ENCODE measurements around the gene OR10A6. TPM values are rescaled to one million over a fixed set of nuclear protein-coding genes. Genes with fewer than 3 reads are reported as not detected.

The OR10A6 gene
- total RNA-seq, 4 donors from 2014 or later: not detected

Small RNA genes lying within 50 kb of the gene (small RNA-seq; reads per million reads assigned to genes)
- 0 reads per million in 4 donors for gene COX6CP5
- gene RNU6-943P: 0 reads per million in 4 donors

Other genes with a start within 250 kb of the OR10A6 start
- not detected for gene OVCH2, start 224.8 kb downstream of the OR10A6 start, total RNA-seq
- gene OR5P2, start 134.3 kb downstream of the OR10A6 start, total RNA-seq: not detected
- gene OR5P3, start 100.4 kb downstream of the OR10A6 start, total RNA-seq: not detected
- gene OR10A3, start 10.4 kb upstream of the OR10A6 start, total RNA-seq: not detected
- not detected for gene NLRP10, start 34.2 kb upstream of the OR10A6 start, total RNA-seq
- gene EIF3F, start 56.1 kb upstream of the OR10A6 start, total RNA-seq: 100 to 1,000 TPM; 103 to 873 (median 206) TPM
- 1 to 10 TPM in 3 of 4 donors, under 1 TPM in 1; 1.00 to 7.1 (median 2.6) TPM for gene TUB, start 149.9 kb upstream of the OR10A6 start, total RNA-seq
- 10 to 100 TPM in 2 of 4 donors, 1 to 10 TPM in 2; 3.3 to 43.0 (median 12.5) TPM for gene RIC3, start 237.8 kb upstream of the OR10A6 start, total RNA-seq

Measured in transverse colon (tissue), 4 donors.